Stimulated activated CD4-positive, alpha-beta T cell treated with anti-CD3 and anti-CD28 coated beads, Interleukin-4, amount 100 ng/mL, for 4 hours (primary cell): ENCODE data around the gene CYLC2.

Source experiments
- DNase-seq, 2 experiments: peaks; one replicate each; pipeline ENCODE4 v3.0.0-alpha.2; 2020

CYLC2 gene, protein sequence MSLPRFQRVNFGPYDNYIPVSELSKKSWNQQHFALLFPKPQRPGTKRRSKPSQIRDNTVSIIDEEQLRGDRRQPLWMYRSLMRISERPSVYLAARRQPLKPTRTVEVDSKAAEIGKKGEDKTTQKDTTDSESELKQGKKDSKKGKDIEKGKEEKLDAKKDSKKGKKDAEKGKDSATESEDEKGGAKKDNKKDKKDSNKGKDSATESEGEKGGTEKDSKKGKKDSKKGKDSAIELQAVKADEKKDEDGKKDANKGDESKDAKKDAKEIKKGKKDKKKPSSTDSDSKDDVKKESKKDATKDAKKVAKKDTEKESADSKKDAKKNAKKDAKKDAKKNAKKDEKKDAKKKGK

GRCh38 chr9:102995033-102995432, at the start of gene CYLC2:
Gene CYLC2 (plus strand): TSS chr9:102995333. CDS start chr9:102995381, 48 bp downstream.
- no peak for DNase-seq

DNA sequence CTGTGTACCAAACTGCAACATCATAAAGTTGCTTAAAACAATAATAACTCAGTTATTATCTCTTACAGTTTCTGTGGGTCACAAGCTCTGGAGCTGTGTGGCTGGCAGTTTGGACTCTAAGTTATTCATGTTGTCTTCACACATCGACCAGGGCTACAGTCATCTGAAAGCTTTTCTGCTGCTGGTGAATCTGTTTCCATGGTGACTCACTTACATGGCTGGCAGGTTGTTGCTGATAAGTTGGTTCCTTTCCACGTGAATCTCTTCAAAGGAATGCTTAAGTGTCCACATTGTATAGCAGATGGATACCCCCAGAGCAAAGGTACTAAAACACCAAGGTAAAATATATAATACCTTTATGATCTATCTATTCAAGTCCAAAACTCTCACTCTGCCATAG, 44.8 kb upstream of the CYLC2 start:
- DNase-seq, result no peak

- DNase-seq, result no peak
These were observed 28.1 kb upstream of the CYLC2 start for GRCh38 chr9:102966999-102967398.

DNA sequence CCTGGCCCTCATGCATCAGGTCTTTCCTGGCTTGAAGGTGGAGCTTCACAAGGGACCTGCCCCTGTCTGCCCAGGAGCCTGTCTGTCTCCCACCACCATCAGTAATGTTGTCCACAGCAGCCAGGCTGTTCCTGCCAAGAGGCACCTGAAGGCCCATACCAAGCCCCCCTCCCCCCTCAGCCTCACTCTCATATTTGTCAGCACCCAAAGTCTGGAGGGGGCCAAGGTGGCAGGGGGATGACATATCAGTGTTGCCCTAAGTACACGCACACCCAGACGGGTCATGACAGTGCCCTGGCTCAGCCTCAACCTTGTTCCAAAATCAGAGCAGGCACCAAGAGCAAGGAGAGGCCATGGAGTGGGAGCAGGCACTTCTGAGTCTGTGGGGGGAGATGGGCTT, 27.2 kb upstream of the CYLC2 start:
- no peak for DNase-seq

DNA sequence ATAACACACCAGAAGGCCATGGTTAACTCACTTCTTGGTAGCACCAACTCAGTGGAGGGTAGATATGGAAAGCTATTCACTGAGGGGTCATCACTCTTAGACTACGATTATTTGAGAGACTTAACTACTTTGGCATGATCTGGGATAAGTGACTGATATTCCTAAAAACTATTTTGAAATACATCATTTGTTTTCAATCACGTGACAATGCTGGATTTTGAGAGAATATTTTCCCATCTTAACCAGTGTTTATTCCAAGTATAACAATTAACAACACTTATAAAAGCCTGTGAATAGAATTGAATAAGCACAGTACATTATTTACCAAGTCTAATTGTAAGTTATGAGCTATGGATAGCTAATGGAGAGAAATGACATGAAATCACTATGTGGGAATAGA, 22.4 kb upstream of the CYLC2 start:
- no peak for DNase-seq

DNA sequence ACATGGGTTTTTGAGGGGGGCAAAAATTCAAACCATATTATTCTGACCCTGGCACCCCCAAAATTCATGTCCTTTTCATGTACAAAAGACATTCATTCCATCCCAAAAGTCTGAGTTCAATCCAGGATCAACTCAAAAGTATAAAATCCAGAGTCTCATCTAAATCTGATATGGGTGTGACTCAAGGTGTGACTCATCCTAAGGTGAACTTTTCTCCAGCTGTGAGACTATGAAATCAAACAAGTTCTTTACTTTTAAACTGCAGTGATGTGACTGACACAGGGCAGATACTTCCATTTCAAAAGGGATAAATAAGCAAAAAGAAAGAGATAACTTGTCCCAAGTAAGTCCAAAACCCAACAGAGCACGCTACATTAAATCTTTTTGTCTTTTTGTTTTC, 20.6 kb upstream of the CYLC2 start:
- DNase-seq, result no peak

DNA sequence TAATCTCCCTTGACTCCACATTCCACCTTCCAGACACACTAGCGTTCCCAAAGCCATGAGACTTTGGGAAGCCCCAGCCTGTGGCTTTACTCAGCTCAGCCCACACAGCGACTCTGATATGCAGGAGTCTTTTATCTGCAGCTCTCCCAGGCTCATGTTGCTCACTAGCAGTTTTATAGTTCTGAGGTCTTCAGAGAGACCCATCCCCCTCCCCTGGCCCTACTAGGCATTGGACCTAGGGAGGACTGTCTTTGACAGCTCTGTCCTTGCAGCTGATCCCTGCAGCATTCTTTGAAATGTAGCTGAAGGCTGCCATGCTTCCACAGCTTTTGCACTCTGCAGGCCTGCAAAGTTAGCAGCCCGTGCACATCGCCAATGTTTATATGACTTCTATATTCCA, 19.9 kb upstream of the CYLC2 start:
- DNase-seq, result no peak

DNA sequence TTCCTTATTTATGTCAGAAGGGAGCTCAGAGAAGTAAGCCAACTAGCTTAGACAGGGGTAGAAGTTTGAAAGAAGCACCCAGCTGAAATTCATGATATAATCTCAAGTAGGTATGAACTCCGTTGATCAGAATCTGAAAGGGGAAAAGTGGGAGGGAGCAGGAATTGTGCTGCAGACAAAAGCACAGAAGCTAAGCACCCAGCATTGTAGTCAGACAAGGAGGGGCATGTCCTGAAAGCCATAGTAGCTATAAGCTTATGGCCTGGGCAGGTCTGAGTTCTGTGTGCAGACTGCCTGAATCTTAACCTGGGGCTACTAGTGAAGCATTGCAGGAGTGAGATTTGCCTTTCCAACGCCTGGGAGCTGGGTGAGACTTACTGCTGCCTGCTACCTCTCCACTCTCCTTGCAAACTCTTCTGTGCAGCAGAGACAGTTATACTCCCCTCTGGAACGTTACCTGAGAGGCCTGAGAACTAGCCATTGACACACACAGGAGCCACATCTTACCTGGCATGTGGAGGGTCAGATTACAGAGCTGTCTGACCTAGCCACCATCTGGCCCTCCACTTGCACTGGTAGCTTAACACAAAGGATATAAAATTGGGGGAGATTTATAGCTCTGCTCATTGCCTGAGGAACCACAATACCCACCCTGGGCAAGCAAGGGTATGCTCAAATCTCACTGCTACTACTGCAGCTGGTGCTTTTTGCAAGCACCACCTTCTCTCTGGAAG, 9.8 kb upstream of the CYLC2 start:
- no peak for DNase-seq

DNA sequence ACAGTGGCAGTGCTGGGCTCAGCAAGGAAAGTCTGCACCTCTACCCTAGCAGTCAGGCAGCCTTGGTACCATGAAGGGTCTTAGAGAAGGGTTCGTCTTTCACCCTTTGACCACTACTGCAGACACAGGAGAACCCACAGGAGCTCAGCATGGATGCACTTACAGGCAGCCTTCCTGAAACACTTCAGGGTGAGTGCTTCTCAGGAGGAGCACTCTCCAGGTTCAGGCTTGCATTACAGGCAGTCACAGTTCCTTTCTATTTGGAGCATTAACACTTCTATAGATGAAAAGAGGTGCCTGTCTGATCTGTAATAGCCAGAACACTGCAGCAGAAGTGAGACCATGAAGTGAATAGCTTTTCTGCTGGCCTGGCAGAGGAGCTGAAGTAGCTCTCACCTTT, 8.7 kb upstream of the CYLC2 start:
- no peak for DNase-seq

DNA sequence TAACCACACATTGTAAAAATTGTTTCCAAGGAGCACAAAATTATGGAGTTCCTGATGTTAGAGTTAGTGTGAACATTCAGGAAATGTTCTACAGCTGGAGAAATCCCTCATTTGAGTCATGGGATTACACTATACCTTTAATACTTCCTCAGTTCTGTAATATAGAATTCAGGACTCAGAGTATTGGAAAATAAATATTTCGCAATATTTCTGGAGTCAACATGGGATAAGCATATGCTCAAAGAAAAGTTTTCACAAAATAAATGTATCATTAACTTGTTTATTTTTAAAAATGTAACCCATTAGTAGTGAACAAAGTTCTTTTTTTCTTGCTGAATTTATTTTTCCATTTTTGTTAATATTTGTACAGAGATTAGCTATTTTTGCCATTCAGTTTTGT, 8.6 kb downstream of the CYLC2 start:
- DNase-seq, result no peak

DNA sequence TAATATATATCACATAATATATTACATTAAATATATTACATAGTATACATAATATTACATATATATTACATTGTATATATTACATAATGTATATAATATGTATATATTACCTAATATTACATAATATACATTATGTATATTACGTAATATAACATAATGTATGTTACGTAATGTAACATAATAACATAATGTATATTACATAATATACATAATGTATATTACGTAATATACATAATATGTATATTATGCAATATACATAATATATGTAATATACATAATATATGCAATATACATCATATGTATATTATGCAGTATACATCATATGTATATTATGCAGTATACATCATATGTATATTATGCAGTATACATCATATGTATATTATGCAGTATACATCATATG, 19.1 kb downstream of the CYLC2 start:
- DNase-seq, result no peak

- DNase-seq, result no peak
These were observed 30.7 kb downstream of the CYLC2 start for GRCh38 chr9:103025796-103026195.

GRCh38 chr9:103037508-103038477, 42.7 kb downstream of the CYLC2 start:
- no peak for DNase-seq

- no peak for DNase-seq
These were observed 46.8 kb downstream of the CYLC2 start for GRCh38 chr9:103041961-103042360.
